ENCODE data around the gene TLE1.

DNA sequence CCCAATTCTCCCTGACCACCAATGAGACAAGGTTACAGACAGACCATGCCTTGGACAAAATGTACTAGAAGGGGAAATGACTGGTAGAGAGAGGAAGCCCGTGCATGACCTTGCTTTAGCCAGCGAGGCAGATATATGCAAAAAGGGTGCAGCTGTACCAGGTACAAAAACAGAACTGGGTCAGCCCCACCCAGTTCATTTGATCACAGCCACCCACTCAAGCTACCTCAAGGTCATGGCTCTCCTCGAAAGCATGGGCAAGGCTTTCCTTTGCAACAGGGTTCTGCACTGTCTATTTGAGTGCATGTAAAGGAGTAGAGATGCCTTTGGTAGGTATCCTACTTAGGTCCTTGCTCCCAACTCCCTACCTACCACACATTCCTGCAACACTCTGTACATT lies 33.3 kb downstream of the TLE1 start:
- TF ChIP-seq, protein P1, sequence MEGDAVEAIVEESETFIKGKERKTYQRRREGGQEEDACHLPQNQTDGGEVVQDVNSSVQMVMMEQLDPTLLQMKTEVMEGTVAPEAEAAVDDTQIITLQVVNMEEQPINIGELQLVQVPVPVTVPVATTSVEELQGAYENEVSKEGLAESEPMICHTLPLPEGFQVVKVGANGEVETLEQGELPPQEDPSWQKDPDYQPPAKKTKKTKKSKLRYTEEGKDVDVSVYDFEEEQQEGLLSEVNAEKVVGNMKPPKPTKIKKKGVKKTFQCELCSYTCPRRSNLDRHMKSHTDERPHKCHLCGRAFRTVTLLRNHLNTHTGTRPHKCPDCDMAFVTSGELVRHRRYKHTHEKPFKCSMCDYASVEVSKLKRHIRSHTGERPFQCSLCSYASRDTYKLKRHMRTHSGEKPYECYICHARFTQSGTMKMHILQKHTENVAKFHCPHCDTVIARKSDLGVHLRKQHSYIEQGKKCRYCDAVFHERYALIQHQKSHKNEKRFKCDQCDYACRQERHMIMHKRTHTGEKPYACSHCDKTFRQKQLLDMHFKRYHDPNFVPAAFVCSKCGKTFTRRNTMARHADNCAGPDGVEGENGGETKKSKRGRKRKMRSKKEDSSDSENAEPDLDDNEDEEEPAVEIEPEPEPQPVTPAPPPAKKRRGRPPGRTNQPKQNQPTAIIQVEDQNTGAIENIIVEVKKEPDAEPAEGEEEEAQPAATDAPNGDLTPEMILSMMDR (IDR thresholded peaks at IDR 0.05; ENCODE audit: poor library complexity): no peak
- TF ChIP-seq EZH2 (IDR thresholded peaks at IDR 0.05; ENCODE audit: borderline replicate concordance) (no peak), EZH2phosphoT487 (IDR thresholded peaks at IDR 0.05; ENCODE audit: low read depth, severe bottlenecking, unreplicated experiment) (no peak)

Data from hepatocyte (in vitro differentiated cells).